ENCODE measurements around the gene EXPH5.

The EXPH5 gene

GRCh38 chr11:108571001-108571400, 22.6 kb downstream of the EXPH5 start:
- no peak for DNase-seq (ENCODE audit: low read depth)
- H3K4me3 ChIP-seq (ENCODE audit: control insufficient read depth, low read depth, low read length), result no peak overlapping the region
- TF ChIP-seq, protein P1, sequence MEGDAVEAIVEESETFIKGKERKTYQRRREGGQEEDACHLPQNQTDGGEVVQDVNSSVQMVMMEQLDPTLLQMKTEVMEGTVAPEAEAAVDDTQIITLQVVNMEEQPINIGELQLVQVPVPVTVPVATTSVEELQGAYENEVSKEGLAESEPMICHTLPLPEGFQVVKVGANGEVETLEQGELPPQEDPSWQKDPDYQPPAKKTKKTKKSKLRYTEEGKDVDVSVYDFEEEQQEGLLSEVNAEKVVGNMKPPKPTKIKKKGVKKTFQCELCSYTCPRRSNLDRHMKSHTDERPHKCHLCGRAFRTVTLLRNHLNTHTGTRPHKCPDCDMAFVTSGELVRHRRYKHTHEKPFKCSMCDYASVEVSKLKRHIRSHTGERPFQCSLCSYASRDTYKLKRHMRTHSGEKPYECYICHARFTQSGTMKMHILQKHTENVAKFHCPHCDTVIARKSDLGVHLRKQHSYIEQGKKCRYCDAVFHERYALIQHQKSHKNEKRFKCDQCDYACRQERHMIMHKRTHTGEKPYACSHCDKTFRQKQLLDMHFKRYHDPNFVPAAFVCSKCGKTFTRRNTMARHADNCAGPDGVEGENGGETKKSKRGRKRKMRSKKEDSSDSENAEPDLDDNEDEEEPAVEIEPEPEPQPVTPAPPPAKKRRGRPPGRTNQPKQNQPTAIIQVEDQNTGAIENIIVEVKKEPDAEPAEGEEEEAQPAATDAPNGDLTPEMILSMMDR (IDR thresholded peaks at IDR 0.05; ENCODE audit: control insufficient read depth, insufficient read depth, low read depth, low read length, missing control alignments), result no peak

DNA sequence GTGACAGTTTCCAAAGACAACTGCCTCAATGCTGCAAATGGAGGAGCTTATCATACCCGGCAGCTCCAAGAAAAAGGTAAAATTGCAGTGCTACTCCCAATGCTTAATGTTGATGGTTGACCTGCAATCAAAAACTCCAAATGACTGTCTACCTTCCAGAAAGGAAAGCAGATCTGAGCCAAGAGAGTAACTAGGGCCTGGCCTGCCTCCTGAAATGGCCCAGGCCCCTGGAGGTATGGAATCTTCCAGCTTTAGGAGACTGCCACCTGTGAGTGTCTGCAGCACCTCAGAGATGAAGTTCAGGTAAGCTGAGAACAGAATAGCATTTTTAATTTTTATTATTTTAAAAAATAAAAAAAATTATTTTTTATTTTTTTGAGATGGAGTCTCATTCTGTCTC, 23.7 kb downstream of the EXPH5 start:
- no peak for DNase-seq (ENCODE audit: low read depth)
- no peak overlapping the region for H3K4me3 ChIP-seq (ENCODE audit: control insufficient read depth, low read depth, low read length)
- TF ChIP-seq, protein P1 (IDR thresholded peaks at IDR 0.05; ENCODE audit: control insufficient read depth, insufficient read depth, low read depth, low read length, missing control alignments), result no peak

GRCh38 chr11:108568195-108568858, 25.2 kb downstream of the EXPH5 start:
- no peak for DNase-seq (ENCODE audit: low read depth)
- H3K4me3 ChIP-seq (ENCODE audit: control insufficient read depth, low read depth, low read length), result no peak overlapping the region
- TF ChIP-seq, protein P1 (IDR thresholded peaks at IDR 0.05; ENCODE audit: control insufficient read depth, insufficient read depth, low read depth, low read length, missing control alignments), result no peak

DNA sequence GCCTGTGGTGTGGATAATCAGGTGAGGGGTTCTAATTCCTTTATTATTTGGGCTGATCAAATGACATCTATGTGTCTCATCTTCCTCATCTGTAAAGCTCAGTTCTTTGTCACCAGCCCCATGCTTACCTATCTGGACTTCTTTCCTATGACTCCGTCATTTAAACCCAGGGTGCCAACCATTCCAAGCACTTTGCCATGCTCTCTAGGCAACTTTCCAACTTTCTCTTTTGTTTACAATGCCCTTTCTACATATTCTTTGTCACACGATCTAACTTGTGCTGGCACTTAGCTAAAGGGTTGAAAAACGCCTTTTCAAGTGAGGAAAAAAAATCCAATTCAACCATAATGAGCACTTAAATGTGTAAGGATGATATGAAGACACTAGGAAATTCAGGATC, 27.9 kb downstream of the EXPH5 start:
- TF ChIP-seq, protein P1 (IDR thresholded peaks at IDR 0.05; ENCODE audit: control insufficient read depth, insufficient read depth, low read depth, low read length, missing control alignments), result no peak
- no peak for DNase-seq (ENCODE audit: low read depth)
- no peak overlapping the region for H3K4me3 ChIP-seq (ENCODE audit: control insufficient read depth, low read depth, low read length)

DNA sequence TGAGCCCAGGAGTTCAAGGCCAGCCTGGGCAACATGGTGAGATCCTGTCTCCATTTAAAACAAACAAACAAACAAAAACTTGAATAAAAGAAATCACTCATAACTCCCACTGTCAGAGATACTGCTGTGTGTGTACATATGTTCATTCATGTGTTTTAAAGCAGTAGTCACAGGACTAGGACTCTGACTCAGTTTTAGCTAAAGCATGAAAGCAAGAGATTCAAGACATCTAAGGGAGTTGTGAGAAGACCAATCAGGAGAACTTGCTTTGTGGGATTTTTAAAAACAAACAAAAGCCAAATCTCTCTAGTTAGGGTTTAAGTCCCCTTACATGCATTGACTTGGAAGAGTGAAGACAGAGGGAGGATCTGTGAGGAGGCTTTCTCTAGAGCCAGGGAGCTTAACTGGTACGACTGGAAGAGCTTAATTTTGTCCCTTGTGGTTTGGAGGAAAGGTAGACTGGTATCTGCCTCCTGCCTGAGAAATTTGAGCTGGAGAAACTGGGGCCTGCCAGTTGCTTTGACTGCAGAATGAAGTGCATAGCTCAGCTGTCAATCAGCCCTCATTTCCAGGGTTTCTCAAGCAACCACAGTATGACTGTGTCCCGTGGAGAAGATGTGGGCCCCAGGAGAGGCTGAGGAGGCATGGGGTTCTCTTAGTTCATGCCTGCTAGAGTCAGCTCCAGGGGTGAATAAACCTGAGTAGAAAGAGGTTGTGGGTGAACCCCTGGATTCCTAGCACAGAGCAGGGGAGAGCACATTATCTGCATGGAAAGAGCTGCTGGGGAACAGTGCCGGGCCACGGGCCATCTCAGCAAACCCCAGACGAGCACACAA, 30.6 kb downstream of the EXPH5 start:
- no peak for DNase-seq (ENCODE audit: low read depth)
- no peak overlapping the region for H3K4me3 ChIP-seq (ENCODE audit: control insufficient read depth, low read depth, low read length)
- TF ChIP-seq, protein P1 (IDR thresholded peaks at IDR 0.05; ENCODE audit: control insufficient read depth, insufficient read depth, low read depth, low read length, missing control alignments), result no peak

DNA sequence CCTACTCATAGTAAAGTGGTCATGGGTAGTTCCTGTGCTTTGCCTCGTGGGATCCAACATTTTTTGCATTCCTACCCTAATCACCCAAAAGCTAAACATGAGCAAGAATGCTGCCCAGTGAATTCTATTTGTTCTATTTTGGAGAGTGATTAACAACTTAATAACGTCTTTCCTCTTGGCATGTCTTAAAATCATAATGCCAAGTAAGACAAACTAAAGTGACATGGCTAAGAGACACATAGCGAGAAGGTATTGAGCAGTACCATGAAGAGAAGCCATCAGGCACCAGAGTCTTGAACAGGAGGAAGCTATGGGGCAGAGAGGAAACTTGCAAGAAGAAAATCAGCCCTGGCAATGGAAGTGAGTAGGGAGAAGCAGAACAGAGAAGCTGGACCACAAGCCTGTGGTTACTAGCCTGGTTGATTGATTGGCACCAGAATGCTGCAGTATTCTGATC, 32.0 kb downstream of the EXPH5 start:
- no peak for DNase-seq (ENCODE audit: low read depth)
- H3K4me3 ChIP-seq (ENCODE audit: control insufficient read depth, low read depth, low read length), result no peak overlapping the region
- TF ChIP-seq, protein P1 (IDR thresholded peaks at IDR 0.05; ENCODE audit: control insufficient read depth, insufficient read depth, low read depth, low read length, missing control alignments), result no peak
